ENCODE results near the gene CDK5. TPM values are rescaled to one million over a fixed set of nuclear protein-coding genes. Genes with fewer than 3 reads are reported as not detected.

CDK5 gene
- total RNA-seq: 10 to 100 TPM in 1 of 2 experiments, 1 to 10 TPM in 1; 10.0 to 10.1 TPM

DNA sequence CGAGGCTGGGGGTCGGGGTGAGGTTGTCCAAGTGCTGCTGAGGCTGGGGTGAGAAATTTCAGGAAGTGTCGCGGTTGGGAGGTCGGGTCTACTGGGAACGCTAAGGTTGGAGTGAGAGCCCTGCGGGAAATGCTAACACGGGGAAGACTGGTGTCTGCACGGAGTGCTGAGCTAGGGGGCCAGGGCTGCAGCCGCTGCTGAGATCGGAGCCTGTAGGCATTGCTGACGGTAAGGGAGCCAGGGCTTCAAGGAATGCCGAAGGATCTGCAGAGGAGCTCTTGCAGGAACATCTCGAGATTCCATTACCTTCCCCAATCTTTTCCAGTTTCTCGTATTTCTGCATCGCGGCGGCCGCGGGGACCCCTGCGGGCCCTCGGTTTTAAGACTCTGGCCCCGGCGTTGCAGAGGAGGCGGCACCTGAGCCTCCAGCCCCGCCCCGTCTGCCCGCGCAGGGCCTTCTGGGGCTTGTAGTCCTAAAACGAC is at the start of gene CDK5:
CDK5 (minus strand) TSS at position 392 of the 483 bp plus-strand sequence; CDS start at position 343, 49 bp downstream.
- peak within 1 kb of the TSS; percentile 89 for H3K27ac Mint-ChIP-seq
- no peaks in the 10 kb centered on the region for H3K36me3 Mint-ChIP-seq (ENCODE audit: low read depth)
- no peak for DNase-seq
- peaks cover 39% of the 10 kb centered on the region for H3K4me1 Mint-ChIP-seq (ENCODE audit: low read depth)
- CTCF ChIA-PET: no interaction called here
- H3K4me3 Mint-ChIP-seq: peak within 1 kb of the TSS; percentile 85
- no peaks in the 10 kb centered on the region for H3K9me3 Mint-ChIP-seq
- H3K27me3 Mint-ChIP-seq (ENCODE audit: low read depth): no peaks in the 10 kb centered on the region
- intact Hi-C loops (cut with micrococcal nuclease): no loop called here

GRCh38 chr7:151104411-151105235 is 46.9 kb upstream of the CDK5 start:
- no peak overlapping the region for H3K27ac Mint-ChIP-seq
- no peak overlapping the region for H3K4me3 Mint-ChIP-seq
- no peaks in the 10 kb centered on the region for H3K4me1 Mint-ChIP-seq (ENCODE audit: low read depth)
- H3K27me3 Mint-ChIP-seq (ENCODE audit: low read depth): no peaks in the 10 kb centered on the region
- CTCF ChIA-PET: interaction anchor here (1.2 kb wide), 1 partner anchor 19 kb away, joined by 4 read pairs; no protein-coding TSS in a partner anchor
- H3K9me3 Mint-ChIP-seq: no peaks in the 10 kb centered on the region
- DNase-seq: no peak
- H3K36me3 Mint-ChIP-seq (ENCODE audit: low read depth): no peaks in the 10 kb centered on the region
- intact Hi-C loops (cut with micrococcal nuclease): no loop called here

GRCh38 chr7:151103973-151104372 is 46.3 kb upstream of the CDK5 start:
- no peaks in the 10 kb centered on the region for H3K27me3 Mint-ChIP-seq (ENCODE audit: low read depth)
- H3K9me3 Mint-ChIP-seq: no peaks in the 10 kb centered on the region
- CTCF ChIA-PET: interaction anchor here (1.2 kb wide), 1 partner anchor 20 kb away, joined by 4 read pairs; no protein-coding TSS in a partner anchor
- H3K27ac Mint-ChIP-seq: no peak overlapping the region
- no peaks in the 10 kb centered on the region for H3K4me1 Mint-ChIP-seq (ENCODE audit: low read depth)
- no peaks in the 10 kb centered on the region for H3K36me3 Mint-ChIP-seq (ENCODE audit: low read depth)
- no peak for DNase-seq
- intact Hi-C loops (cut with micrococcal nuclease): no loop called here
- H3K4me3 Mint-ChIP-seq: no peak overlapping the region

GRCh38 chr7:151102991-151103390 is 45.3 kb upstream of the CDK5 start:
- Mint-ChIP-seq H3K4me1 (ENCODE audit: low read depth) (no peaks in the 10 kb centered on the region), H3K27me3 (ENCODE audit: low read depth) (no peaks in the 10 kb centered on the region), H3K36me3 (ENCODE audit: low read depth) (no peaks in the 10 kb centered on the region), H3K9me3 (no peaks in the 10 kb centered on the region), H3K27ac (no peak overlapping the region), H3K4me3 (no peak overlapping the region)
- CTCF ChIA-PET: interaction anchor here (1.0 kb wide), 1 partner anchor 21 kb away, joined by 3 read pairs; no protein-coding TSS in a partner anchor
- DNase-seq: no peak
- intact Hi-C loops (cut with micrococcal nuclease): no loop called here

DNA sequence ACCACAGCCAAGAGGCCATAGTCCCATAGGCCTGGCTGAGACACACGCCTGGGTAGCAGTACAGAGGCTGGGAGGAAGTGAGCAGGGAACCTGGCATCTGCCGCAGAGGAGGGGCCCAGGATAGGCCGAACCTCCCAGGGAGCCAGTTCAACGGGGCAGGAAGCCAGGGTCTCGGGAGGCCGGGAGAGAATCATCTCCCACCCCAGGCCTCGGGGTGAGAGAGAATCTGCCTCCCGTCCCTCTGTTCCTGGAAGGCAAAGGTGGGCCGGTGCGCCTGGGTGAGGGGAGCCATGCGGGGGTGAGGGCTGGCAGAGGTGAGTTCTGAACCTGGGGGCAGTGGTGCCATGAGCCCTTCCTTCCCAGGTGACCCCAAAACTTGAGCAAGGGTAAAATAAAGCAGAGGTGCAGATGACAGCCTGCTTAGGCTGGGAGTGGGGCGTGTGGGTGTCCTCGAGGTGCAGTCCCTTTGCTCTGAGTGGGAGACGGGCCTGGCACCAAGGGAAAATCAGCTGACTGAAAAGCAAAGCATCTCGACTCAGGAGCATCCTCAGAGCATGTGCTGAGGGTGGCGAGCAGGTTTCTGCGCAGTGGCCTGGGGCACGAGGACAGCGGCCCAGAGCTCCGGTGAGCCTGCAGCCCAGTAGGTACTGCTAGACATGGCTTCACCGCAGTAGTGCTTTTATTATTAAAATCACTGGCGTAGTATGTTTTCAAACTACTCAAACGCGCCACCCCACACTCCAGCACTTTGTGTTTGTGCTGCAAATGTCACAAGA is 44.1 kb upstream of the CDK5 start:
- no peaks in the 10 kb centered on the region for H3K36me3 Mint-ChIP-seq (ENCODE audit: low read depth)
- no peak overlapping the region for H3K4me3 Mint-ChIP-seq
- H3K4me1 Mint-ChIP-seq (ENCODE audit: low read depth): no peaks in the 10 kb centered on the region
- CTCF ChIA-PET: interaction anchor here (0.9 to 1.2 kb wide), 3 partner anchors 15 to 22 kb away, joined by 3 to 5 read pairs (median 3); no protein-coding TSS in a partner anchor
- no peaks in the 10 kb centered on the region for H3K27me3 Mint-ChIP-seq (ENCODE audit: low read depth)
- H3K27ac Mint-ChIP-seq: no peak overlapping the region
- no peaks in the 10 kb centered on the region for H3K9me3 Mint-ChIP-seq
- DNase-seq: no peak
- intact Hi-C loops (cut with micrococcal nuclease): no loop called here

GRCh38 chr7:151100921-151101320 is 43.2 kb upstream of the CDK5 start:
- intact Hi-C loops (cut with micrococcal nuclease): no loop called here
- CTCF ChIA-PET: interaction anchor here (1.0 to 1.2 kb wide), 2 partner anchors 14 to 19 kb away, joined by 3 read pairs; no protein-coding TSS in a partner anchor
- DNase-seq: no peak
- Mint-ChIP-seq H3K4me3 (no peak overlapping the region), H3K27ac (no peak overlapping the region), H3K36me3 (ENCODE audit: low read depth) (no peaks in the 10 kb centered on the region), H3K9me3 (no peaks in the 10 kb centered on the region), H3K27me3 (ENCODE audit: low read depth) (no peaks in the 10 kb centered on the region), H3K4me1 (ENCODE audit: low read depth) (peaks cover under 1% of the 10 kb centered on the region)

GRCh38 chr7:151099486-151100211 is 42.0 kb upstream of the CDK5 start:
- peaks cover 3% of the 10 kb centered on the region for H3K4me1 Mint-ChIP-seq (ENCODE audit: low read depth)
- no peak for DNase-seq
- H3K27me3 Mint-ChIP-seq (ENCODE audit: low read depth): no peaks in the 10 kb centered on the region
- intact Hi-C loops (cut with micrococcal nuclease): no loop called here
- no peaks in the 10 kb centered on the region for H3K36me3 Mint-ChIP-seq (ENCODE audit: low read depth)
- H3K27ac Mint-ChIP-seq: no peak overlapping the region
- CTCF ChIA-PET: no interaction called here
- H3K9me3 Mint-ChIP-seq: no peaks in the 10 kb centered on the region
- H3K4me3 Mint-ChIP-seq: no peak overlapping the region

GRCh38 chr7:151095828-151096475 is 38.3 kb upstream of the CDK5 start:
- Mint-ChIP-seq H3K9me3 (no peaks in the 10 kb centered on the region), H3K4me1 (ENCODE audit: low read depth) (peaks cover 3% of the 10 kb centered on the region), H3K36me3 (ENCODE audit: low read depth) (no peaks in the 10 kb centered on the region), H3K27me3 (ENCODE audit: low read depth) (no peaks in the 10 kb centered on the region), H3K4me3 (no peak overlapping the region), H3K27ac (no peak overlapping the region)
- DNase-seq: no peak
- intact Hi-C loops (cut with micrococcal nuclease): no loop called here
- CTCF ChIA-PET: interaction anchor here (0.8 to 1.4 kb wide), 3 partner anchors 11 to 76 kb away, joined by 3 to 5 read pairs (median 3); no protein-coding TSS in a partner anchor

- intact Hi-C loops (cut with micrococcal nuclease): no loop called here
- H3K9me3 Mint-ChIP-seq: no peaks in the 10 kb centered on the region
- peaks cover 3% of the 10 kb centered on the region for H3K4me1 Mint-ChIP-seq (ENCODE audit: low read depth)
- CTCF ChIA-PET: interaction anchor here (0.8 to 1.4 kb wide), 6 partner anchors 10 to 149 kb away, joined by 3 to 5 read pairs (median 4); no protein-coding TSS in a partner anchor
- H3K27ac Mint-ChIP-seq: no peak overlapping the region
- H3K27me3 Mint-ChIP-seq (ENCODE audit: low read depth): no peaks in the 10 kb centered on the region
- H3K36me3 Mint-ChIP-seq (ENCODE audit: low read depth): no peaks in the 10 kb centered on the region
- no peak overlapping the region for H3K4me3 Mint-ChIP-seq
- DNase-seq: no peak
Measured at GRCh38 chr7:151095123-151095797, 37.6 kb upstream of the CDK5 start.

GRCh38 chr7:151094675-151095074 is 37.0 kb upstream of the CDK5 start:
- no peaks in the 10 kb centered on the region for H3K36me3 Mint-ChIP-seq (ENCODE audit: low read depth)
- intact Hi-C loops (cut with micrococcal nuclease): no loop called here
- no peak overlapping the region for H3K27ac Mint-ChIP-seq
- CTCF ChIA-PET: interaction anchor here (0.8 to 1.5 kb wide), 6 partner anchors 15 to 150 kb away, joined by 3 to 5 read pairs (median 4); no protein-coding TSS in a partner anchor
- no peak overlapping the region for H3K4me3 Mint-ChIP-seq
- no peak for DNase-seq
- no peaks in the 10 kb centered on the region for H3K27me3 Mint-ChIP-seq (ENCODE audit: low read depth)
- no peaks in the 10 kb centered on the region for H3K9me3 Mint-ChIP-seq
- H3K4me1 Mint-ChIP-seq (ENCODE audit: low read depth): peaks cover 3% of the 10 kb centered on the region

DNA sequence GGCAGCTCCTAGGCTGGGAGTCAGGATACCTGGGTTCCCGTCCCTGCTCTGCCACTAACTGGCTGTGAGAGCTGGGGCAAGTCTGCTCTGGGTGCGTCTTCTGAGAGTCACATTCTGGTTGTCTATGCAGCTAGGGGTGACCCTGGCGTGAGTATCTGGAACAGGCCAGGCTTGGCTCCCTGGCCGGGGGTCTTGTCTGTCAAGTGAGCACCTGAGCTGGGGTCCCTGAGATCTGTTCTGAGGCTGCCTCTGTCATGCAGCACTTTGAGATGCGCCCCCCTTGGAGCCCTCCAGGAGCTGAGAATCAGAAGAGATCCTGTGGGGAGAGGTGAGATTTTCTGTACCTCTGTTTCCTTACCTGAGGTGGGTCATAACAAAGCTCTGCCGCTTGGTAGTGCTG is 36.1 kb upstream of the CDK5 start:
- DNase-seq: no peak
- CTCF ChIA-PET: interaction anchor here (0.6 to 1.5 kb wide), 6 partner anchors 18 to 305 kb away, joined by 3 to 6 read pairs (median 4); no protein-coding TSS in a partner anchor
- Mint-ChIP-seq H3K9me3 (no peaks in the 10 kb centered on the region), H3K27ac (no peak overlapping the region), H3K4me1 (ENCODE audit: low read depth) (peaks cover 7% of the 10 kb centered on the region), H3K27me3 (ENCODE audit: low read depth) (peaks cover 2% of the 10 kb centered on the region), H3K36me3 (ENCODE audit: low read depth) (peaks cover 2% of the 10 kb centered on the region), H3K4me3 (no peak overlapping the region)
- intact Hi-C loops (cut with micrococcal nuclease): no loop called here
